Measurements from ENCODE around the gene IFNGR2. TPM values are rescaled to one million over a fixed set of nuclear protein-coding genes. Genes with fewer than 3 reads are reported as not detected.

The IFNGR2 gene, protein sequence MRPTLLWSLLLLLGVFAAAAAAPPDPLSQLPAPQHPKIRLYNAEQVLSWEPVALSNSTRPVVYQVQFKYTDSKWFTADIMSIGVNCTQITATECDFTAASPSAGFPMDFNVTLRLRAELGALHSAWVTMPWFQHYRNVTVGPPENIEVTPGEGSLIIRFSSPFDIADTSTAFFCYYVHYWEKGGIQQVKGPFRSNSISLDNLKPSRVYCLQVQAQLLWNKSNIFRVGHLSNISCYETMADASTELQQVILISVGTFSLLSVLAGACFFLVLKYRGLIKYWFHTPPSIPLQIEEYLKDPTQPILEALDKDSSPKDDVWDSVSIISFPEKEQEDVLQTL
- total RNA-seq = 93.9 and 108 TPM in 2 replicates
- 143 TPM for total RNA-seq (2013)
- polyA plus RNA-seq = 85.2 and 96.0 TPM in 2 replicates
- 92.2 and 115 TPM in 2 replicates for polyA minus RNA-seq

DNA sequence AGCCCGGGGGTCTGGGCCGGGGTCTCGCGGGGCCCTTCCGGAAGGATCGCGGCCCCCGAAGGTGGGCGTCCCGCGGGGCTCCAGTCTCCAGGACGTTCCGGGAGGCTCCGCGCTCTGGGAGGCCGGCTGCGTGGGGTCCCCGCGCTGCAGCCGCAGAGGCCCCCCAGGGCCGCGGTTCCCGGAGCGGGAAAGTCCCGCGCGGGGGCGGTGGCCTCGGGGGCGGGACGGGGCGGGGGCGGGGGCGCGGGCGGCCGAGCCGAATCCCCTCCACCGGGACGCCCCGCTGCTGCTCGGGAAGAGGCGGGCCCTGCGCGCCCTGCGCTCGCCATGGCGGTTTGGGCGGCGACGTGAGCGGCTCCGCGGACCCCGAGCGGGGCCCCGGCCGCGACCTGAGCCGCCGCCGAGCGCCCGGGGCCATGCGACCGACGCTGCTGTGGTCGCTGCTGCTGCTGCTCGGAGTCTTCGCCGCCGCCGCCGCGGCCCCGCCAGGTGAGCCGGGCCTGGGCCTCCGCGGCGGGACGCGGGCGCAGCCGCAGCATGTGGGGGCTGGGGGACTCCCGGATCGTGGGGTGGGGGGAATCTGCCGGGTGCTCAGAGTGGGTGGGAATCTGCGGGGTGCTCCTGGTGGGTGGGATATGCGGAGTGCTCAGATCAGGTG, at the start of gene IFNGR2:
IFNGR2 (plus strand) TSS at position 286 of the 658 bp plus-strand sequence; CDS start at position 417, 131 bp downstream.
- H3K27me3 Mint-ChIP-seq = no peaks in the 10 kb centered on the region
- H3K4me2 ChIP-seq (replicated peaks; ENCODE audit: low read depth, low read length, poor library complexity, severe bottlenecking) = peak within 1 kb of the TSS; percentile 80
- peak within 1 kb of the TSS; percentile 85 to 94 (median 91) for H3K4me3 ChIP-seq (ENCODE audit: control extremely low read depth in 1 of 5, extremely low read depth in 1 of 5, insufficient read depth in 1 of 5, low read depth in 2 of 5, low read length in 4 of 5)
- peak within 1 kb of the TSS; percentile 90 for H3K9ac ChIP-seq (ENCODE audit: low read length)
- intact Hi-C loops (cut with micrococcal nuclease) = no loop called here
- peaks cover 4 to 14% of the 10 kb centered on the region in 2 experiments for H3K36me3 ChIP-seq (replicated peaks in 1 of 2; ENCODE audit: control extremely low read depth in 1 of 2, control insufficient read depth in 1 of 2, extremely low read depth in 1 of 2, insufficient read depth in 2 of 2, low read length in 1 of 2)
- peak within 1 kb of the TSS; percentile 75 to 87 for H3K27ac ChIP-seq (ENCODE audit: low read length in 2 of 2)
- H4K20me1 ChIP-seq (ENCODE audit: control insufficient read depth, insufficient read depth, low read length, poor library complexity, severe bottlenecking) = peaks cover 39% of the 10 kb centered on the region
- peak within 1 kb of the TSS; percentile 99 for H3K27ac Mint-ChIP-seq
- no peaks in the 10 kb centered on the region for H3K27me3 ChIP-seq (replicated peaks in 1 of 4; ENCODE audit: control extremely low read depth in 1 of 4, control insufficient read depth in 3 of 4, insufficient read depth in 4 of 4, low read length in 3 of 4)
- H2AFZ ChIP-seq (ENCODE audit: insufficient read depth, low read depth, low read length, poor library complexity, severe bottlenecking) = peak within 1 kb of the TSS; percentile 61
- TF ChIP-seq, protein P1, sequence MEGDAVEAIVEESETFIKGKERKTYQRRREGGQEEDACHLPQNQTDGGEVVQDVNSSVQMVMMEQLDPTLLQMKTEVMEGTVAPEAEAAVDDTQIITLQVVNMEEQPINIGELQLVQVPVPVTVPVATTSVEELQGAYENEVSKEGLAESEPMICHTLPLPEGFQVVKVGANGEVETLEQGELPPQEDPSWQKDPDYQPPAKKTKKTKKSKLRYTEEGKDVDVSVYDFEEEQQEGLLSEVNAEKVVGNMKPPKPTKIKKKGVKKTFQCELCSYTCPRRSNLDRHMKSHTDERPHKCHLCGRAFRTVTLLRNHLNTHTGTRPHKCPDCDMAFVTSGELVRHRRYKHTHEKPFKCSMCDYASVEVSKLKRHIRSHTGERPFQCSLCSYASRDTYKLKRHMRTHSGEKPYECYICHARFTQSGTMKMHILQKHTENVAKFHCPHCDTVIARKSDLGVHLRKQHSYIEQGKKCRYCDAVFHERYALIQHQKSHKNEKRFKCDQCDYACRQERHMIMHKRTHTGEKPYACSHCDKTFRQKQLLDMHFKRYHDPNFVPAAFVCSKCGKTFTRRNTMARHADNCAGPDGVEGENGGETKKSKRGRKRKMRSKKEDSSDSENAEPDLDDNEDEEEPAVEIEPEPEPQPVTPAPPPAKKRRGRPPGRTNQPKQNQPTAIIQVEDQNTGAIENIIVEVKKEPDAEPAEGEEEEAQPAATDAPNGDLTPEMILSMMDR (IDR thresholded peaks at IDR 0.05) = no peak
- no peak for TF ChIP-seq EZH2 (IDR thresholded peaks at IDR 0.05; ENCODE audit: borderline replicate concordance, insufficient read depth, low read depth, low read length, poor library complexity, severe bottlenecking)
- H3K4me1 ChIP-seq (ENCODE audit: control insufficient read depth in 2 of 2, insufficient read depth in 2 of 2, low read length in 2 of 2) = peaks cover 54 to 77% of the 10 kb centered on the region in 2 donors
- ATAC-seq (ENCODE audit: low read depth) (peak; percentile 65), DNase-seq (peak; percentile 76)
- WGBS (ENCODE audit: insufficient coverage) = under 1% methylated on average over 88 of the region's 89 CpGs
- no peaks in the 10 kb centered on the region for H3K9me3 Mint-ChIP-seq (ENCODE audit: insufficient read depth)
- POLR2A ChIA-PET = interaction anchor here (0.6 to 4.4 kb wide), 16 partner anchors 13 to 195 kb away, joined by 3 to 39 read pairs (median 7); partner anchors contain the start of genes IFNAR1 and TMEM50B
- CTCF ChIA-PET = interaction anchor here (1.4 to 7.3 kb wide), 9 partner anchors 12 to 78 kb away, joined by 4 to 109 read pairs (median 9); partner anchors contain the start of gene IFNAR1
- H3K79me2 ChIP-seq (ENCODE audit: control insufficient read depth, insufficient read depth, low read length) = peaks cover 48% of the 10 kb centered on the region
- no peaks in the 10 kb centered on the region for H3K9me3 ChIP-seq (ENCODE audit: control extremely low read depth in 1 of 3, control insufficient read depth in 2 of 3, insufficient read depth in 1 of 3, low read length in 2 of 3)
- H3K4me1 Mint-ChIP-seq = peaks cover 71% of the 10 kb centered on the region
- peak within 1 kb of the TSS; percentile 100 for H3K4me3 Mint-ChIP-seq

Measured in B cell (primary cell).